Astrocyte (in vitro differentiated cells and primary cell): Measurements from ENCODE around the gene ST14.

Experiments used
- EZH2 ChIP-seq: IDR thresholded peaks from 2 replicates; pipeline ENCODE4 v1.6.1; 2012; ENCODE audit warnings: mild to moderate bottlenecking, low read length, inconsistent platforms; ENCODE audit not compliant: insufficient read depth
- TF ChIP-seq, protein P1 (sequence below): IDR thresholded peaks from 2 replicates; pipeline ENCODE4 v1.5.1; 2011; ENCODE audit warnings: low read depth, mild to moderate bottlenecking, inconsistent platforms, low read length, moderate library complexity; ENCODE audit not compliant: insufficient read depth

DNA sequence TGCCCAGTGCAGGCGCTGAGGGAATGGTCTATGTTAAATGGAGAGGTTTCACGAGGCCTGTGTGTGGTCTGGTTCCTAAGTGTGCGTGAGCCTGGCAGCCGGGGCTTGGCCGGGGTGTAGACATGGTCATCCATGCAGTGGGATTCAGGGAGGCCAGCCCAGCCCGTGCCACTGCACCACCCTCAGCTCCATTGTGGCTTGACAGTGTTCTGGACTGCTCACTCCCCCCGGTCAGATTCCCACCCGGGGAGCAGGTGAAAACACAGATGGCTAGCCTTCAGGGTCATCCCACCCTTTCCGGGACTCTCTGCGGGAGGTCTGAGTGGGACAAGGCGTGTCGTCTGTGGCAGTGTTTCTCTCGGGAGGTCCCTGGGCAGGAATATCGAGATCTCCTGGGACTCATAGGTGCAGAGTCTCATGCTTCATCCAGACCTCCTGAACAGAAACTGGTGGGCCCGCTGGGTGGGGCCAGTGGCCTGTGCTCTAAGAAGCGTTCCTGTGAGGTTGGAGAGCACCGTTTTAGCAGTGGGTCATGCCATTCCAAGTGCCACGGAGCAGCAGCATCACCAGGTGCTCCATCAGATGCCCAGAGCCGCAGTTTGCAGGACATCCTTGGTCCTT is 52.3 kb downstream of the ST14 start:
- TF ChIP-seq, protein P1, sequence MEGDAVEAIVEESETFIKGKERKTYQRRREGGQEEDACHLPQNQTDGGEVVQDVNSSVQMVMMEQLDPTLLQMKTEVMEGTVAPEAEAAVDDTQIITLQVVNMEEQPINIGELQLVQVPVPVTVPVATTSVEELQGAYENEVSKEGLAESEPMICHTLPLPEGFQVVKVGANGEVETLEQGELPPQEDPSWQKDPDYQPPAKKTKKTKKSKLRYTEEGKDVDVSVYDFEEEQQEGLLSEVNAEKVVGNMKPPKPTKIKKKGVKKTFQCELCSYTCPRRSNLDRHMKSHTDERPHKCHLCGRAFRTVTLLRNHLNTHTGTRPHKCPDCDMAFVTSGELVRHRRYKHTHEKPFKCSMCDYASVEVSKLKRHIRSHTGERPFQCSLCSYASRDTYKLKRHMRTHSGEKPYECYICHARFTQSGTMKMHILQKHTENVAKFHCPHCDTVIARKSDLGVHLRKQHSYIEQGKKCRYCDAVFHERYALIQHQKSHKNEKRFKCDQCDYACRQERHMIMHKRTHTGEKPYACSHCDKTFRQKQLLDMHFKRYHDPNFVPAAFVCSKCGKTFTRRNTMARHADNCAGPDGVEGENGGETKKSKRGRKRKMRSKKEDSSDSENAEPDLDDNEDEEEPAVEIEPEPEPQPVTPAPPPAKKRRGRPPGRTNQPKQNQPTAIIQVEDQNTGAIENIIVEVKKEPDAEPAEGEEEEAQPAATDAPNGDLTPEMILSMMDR: no peak
- no peak for TF ChIP-seq EZH2
